ENCODE data around the gene GSS.
"Not testable (repeated sequence)": the region's sequence is repeated elsewhere in the genome, so short reads cannot be mapped to it uniquely, and the experiment has no call there.

DNA sequence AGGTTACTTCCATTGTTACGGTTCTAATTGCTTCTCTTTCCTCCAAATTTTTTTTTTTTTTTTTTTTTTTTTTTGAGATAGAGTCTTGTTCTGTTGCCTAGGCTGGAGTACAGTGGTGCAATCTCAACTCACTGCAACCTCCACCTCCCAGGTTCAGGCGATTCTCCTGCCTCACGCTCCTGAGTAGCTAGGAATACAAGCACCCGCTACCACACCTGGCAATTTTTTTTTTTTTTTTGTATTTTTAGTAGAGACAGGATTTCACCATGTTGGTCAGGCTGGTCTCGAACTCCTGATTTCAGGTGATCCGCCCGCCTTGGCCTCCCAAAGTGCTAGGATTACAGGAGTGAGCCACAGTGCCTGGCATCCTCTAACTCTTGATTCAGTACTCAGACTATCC, 74.6 kb downstream of the GSS start:
- not testable (repeated sequence) for TF ChIP-seq CTCF (conservative IDR thresholded peaks at IDR 0.05 in 1 of 2, IDR thresholded peaks at IDR 0.05 in 1 of 2; ENCODE audit: low read depth in 1 of 2, low read length in 2 of 2); EZH2 (IDR thresholded peaks at IDR 0.05; ENCODE audit: low read length, missing control alignments)
